Measurements from ENCODE around the gene ASXL2. TPM values are rescaled to one million over a fixed set of nuclear protein-coding genes. Genes with fewer than 3 reads are reported as not detected.
"Not testable (repeated sequence)": the region's sequence is repeated elsewhere in the genome, so short reads cannot be mapped to it uniquely, and the experiment has no call there.

ASXL2 gene
- total RNA-seq, 4 donors from 2014 or later, result 15.4 to 19.7 (median 17.6) TPM

DNA sequence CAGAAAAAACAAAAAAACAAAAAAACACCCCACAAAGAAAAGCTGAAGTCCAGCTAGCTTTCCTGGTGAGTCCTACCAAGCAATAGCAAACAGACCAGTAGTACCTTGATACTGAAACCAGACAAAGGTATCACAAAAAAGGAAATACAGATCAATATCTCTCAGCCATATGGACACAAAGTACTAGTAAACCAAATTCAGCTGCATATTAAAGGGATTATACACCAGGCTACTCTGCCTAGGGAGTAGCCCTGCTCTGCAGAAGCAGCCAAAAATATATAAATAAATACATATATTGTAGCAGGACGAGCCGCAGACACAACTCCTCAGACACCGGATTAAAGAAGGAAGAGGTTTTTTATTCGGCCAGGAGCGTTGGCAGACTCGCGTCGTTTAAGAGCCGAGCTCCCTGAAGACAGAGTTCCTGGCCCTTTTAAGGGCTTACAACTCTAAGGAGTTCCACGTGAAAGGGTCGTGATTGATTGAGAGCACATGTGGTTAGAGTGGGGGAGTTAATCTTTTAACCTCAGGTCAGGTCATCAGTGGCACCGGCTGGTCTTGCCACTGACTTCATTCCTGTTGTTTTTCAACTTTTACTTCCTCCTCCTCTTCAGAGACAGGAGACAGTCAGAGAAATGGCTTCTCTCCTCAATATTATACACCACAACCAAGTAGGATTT is 166.5 kb downstream of the ASXL2 start:
- DNase-seq (ENCODE audit: low spot score), result no peak
- TF ChIP-seq CTCF (IDR thresholded peaks at IDR 0.05), result no peak
- ATAC-seq (ENCODE audit: low FRiP score), result no peak

DNA sequence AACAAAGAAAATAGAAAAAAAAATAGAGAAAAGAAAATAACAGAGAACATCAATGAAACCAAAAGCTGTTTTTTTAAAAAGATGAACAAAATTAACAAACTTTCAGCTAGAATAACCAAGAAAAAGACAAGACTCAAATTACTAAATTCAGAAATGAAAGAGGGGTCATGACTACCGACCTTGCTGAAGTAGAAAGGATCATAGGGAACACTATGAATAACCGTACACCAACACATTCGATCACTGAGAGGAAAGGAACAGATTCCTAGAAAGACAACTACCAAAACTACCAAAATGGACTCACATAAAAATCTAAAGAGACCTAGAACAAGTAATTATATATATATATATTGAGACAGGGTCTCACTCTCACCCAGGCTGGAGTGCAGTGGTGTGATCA is 167.5 kb downstream of the ASXL2 start:
- TF ChIP-seq CTCF (IDR thresholded peaks at IDR 0.05), result no peak
- DNase-seq (ENCODE audit: low spot score), result no peak
- ATAC-seq (ENCODE audit: low FRiP score), result no peak

- no peak for TF ChIP-seq CTCF (IDR thresholded peaks at IDR 0.05)
- DNase-seq (ENCODE audit: low spot score) (no peak), ATAC-seq (ENCODE audit: low FRiP score) (no peak)
These were observed 168.9 kb downstream of the ASXL2 start for GRCh38 chr2:25709349-25709748.

GRCh38 chr2:25707927-25708590 is 170.2 kb downstream of the ASXL2 start:
- DNase-seq (ENCODE audit: low spot score), result no peak
- no peak for TF ChIP-seq CTCF (IDR thresholded peaks at IDR 0.05)
- no peak for ATAC-seq (ENCODE audit: low FRiP score)

GRCh38 chr2:25705575-25705974 is 172.7 kb downstream of the ASXL2 start:
- ATAC-seq (ENCODE audit: low FRiP score); DNase-seq (ENCODE audit: low spot score): not testable (repeated sequence)

DNA sequence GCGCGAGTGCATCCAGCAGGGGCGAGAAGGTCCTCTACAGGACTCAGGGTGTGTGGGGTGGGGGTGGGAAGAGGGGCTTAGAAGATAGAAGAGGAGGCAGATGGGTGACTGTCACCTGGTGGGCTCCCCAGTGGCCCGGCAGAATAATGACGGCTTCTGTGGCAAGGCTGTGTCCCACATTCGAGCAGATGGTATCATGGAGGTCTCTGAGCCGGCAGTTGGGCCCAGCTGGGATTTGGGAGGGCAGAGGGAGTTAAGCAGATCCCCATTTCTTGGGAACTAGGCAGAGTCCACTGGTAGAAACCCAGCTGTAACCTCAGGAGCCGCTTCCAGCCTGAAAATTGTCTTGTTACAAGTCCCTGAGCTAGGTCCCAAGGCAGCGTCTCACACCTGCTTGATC is 176.5 kb downstream of the ASXL2 start:
- no peak for TF ChIP-seq CTCF (IDR thresholded peaks at IDR 0.05)
- ATAC-seq (ENCODE audit: low FRiP score) (no peak), DNase-seq (ENCODE audit: low spot score) (no peak)

DNA sequence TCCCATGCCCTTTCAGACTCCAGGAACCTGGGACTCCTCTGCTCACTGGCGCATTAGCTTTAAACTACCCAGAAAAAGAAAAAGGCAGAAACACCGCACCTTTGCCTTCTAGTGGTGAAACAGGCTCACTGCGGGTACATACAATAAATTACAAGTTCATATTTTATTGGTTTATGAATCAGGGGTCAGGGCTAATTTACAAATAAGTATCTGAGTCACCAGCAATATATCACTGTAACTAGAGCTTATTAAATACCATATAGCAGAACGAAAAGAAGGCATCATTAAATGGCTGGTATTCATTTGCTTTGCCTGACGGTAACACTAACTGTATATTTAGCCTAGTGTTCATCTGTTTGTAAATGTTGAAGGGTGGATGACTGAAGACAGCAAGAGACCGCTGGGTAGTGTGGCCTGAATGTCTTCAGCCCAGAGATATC is 178.0 kb downstream of the ASXL2 start:
- peak in 2 of 3 donors; percentile 3 to 35 for TF ChIP-seq CTCF (IDR thresholded peaks at IDR 0.05)
- ATAC-seq (ENCODE audit: low FRiP score) (peak; percentile 68), DNase-seq (ENCODE audit: low spot score) (no peak)

Measured in omental fat pad (tissue), 4 donors.